Astrocyte (in vitro differentiated cells and primary cell): Measurements from ENCODE around the gene DLX1. TPM values are rescaled to one million over a fixed set of nuclear protein-coding genes. Genes with fewer than 3 reads are reported as not detected.

Experiments
- DNase-seq: peaks from one replicate; pipeline ENCODE4 v3.0.0-alpha.2; 2010; ENCODE audit warnings: low read depth
- FAIRE-seq: peaks from 2 replicates; lab custom pipeline; 2011; peaks lifted over from hg19 to GRCh38; lab: Jason Lieb, UNC
- H2AFZ ChIP-seq: 2 replicates; pipeline ENCODE4 v1.6.0; 2012; ENCODE audit warnings: low read depth, low read length, inconsistent platforms
- H3K27ac ChIP-seq: 2 replicates; pipeline ENCODE4 v1.5.1; 2011; ENCODE audit warnings: low read depth, low read length, inconsistent platforms
- H3K27me3 ChIP-seq: 2 replicates; pipeline ENCODE4 v1.6.0; 2011; ENCODE audit warnings: low read length, inconsistent platforms; ENCODE audit not compliant: insufficient read depth
- H3K36me3 ChIP-seq: 2 replicates; pipeline ENCODE4 v1.5.1; 2011; ENCODE audit warnings: low read length, inconsistent platforms; ENCODE audit not compliant: insufficient read depth
- H3K4me1 ChIP-seq: 2 replicates; pipeline ENCODE4 v1.5.1; 2011; ENCODE audit warnings: low read length, inconsistent platforms; ENCODE audit not compliant: insufficient read depth
- H3K4me2 ChIP-seq: 2 replicates; pipeline ENCODE4 v1.6.0; 2012; ENCODE audit warnings: low read length, inconsistent platforms
- H3K4me3 ChIP-seq: 2 replicates; pipeline ENCODE4 v1.5.1; 2011; ENCODE audit warnings: low read depth, mild to moderate bottlenecking, low read length, inconsistent platforms; ENCODE audit not compliant: insufficient read depth
- H3K79me2 ChIP-seq: 2 replicates; pipeline ENCODE4 v1.6.0; 2012; ENCODE audit warnings: mild to moderate bottlenecking, low read length, inconsistent platforms; ENCODE audit not compliant: insufficient read depth
- H3K9ac ChIP-seq: 2 replicates; pipeline ENCODE4 v1.6.0; 2012; ENCODE audit warnings: mild to moderate bottlenecking, low read length, inconsistent platforms
- H3K9me3 ChIP-seq: 2 replicates; pipeline ENCODE4 v1.5.1; 2012; ENCODE audit warnings: low read depth, mild to moderate bottlenecking, low read length, inconsistent platforms; ENCODE audit not compliant: insufficient read depth
- H4K20me1 ChIP-seq: 2 replicates; pipeline ENCODE4 v1.6.0; 2012; ENCODE audit warnings: low read length, inconsistent platforms; ENCODE audit not compliant: insufficient read depth
- H3K27ac Mint-ChIP-seq: one replicate; pipeline ENCODE4 v1.8.0; 2021; ENCODE audit warnings: mild to moderate bottlenecking, mixed read lengths; ENCODE audit not compliant: unreplicated experiment
- H3K27me3 Mint-ChIP-seq: one replicate; pipeline ENCODE4 v1.8.0; 2021; ENCODE audit warnings: low read depth, mixed read lengths; ENCODE audit not compliant: unreplicated experiment
- H3K36me3 Mint-ChIP-seq: one replicate; pipeline ENCODE4 v1.8.0; 2021; ENCODE audit warnings: low read depth, mixed read lengths; ENCODE audit not compliant: unreplicated experiment
- H3K4me1 Mint-ChIP-seq: one replicate; pipeline ENCODE4 v1.8.0; 2021; ENCODE audit warnings: low read depth, mixed read lengths; ENCODE audit not compliant: unreplicated experiment
- H3K4me3 Mint-ChIP-seq: one replicate; pipeline ENCODE4 v1.8.0; 2021; ENCODE audit warnings: mild to moderate bottlenecking, moderate library complexity, mixed read lengths; ENCODE audit not compliant: unreplicated experiment
- H3K9me3 Mint-ChIP-seq: one replicate; pipeline ENCODE4 v1.8.0; 2021; ENCODE audit warnings: mild to moderate bottlenecking, mixed read lengths; ENCODE audit not compliant: unreplicated experiment
- CTCF ChIP-seq: IDR thresholded peaks from 2 replicates; pipeline ENCODE4 v1.5.1; 2011; ENCODE audit warnings: low read depth, mild to moderate bottlenecking, inconsistent platforms, low read length, moderate library complexity; ENCODE audit not compliant: insufficient read depth
- EZH2 ChIP-seq: IDR thresholded peaks from 2 replicates; pipeline ENCODE4 v1.6.1; 2012; ENCODE audit warnings: mild to moderate bottlenecking, low read length, inconsistent platforms; ENCODE audit not compliant: insufficient read depth
- total RNA-seq: library from RNA; stranded (reverse); gene quantifications from 2 replicates; pipeline ENCODE4 v1.2.1, GENCODE V29; 2021

Gene DLX1
- total RNA-seq, 1 donor from 2014 or later, result 0.27 TPM

GRCh38 chr2:172095146-172095904, 10.0 kb downstream of the DLX1 start:
- no peaks in the 10 kb centered on the region for H3K9me3 ChIP-seq
- peak overlapping the region; percentile 55 for H3K9ac ChIP-seq
- no peaks in the 10 kb centered on the region for H3K79me2 ChIP-seq
- Mint-ChIP-seq H3K4me1 (peaks cover 19% of the 10 kb centered on the region), H3K9me3 (peaks cover 3% of the 10 kb centered on the region), H3K4me3 (peak overlapping the region; percentile 84), H3K36me3 (no peaks in the 10 kb centered on the region), H3K27ac (peak overlapping the region; percentile 93), H3K27me3 (peaks cover 38% of the 10 kb centered on the region)
- peak overlapping the region; percentile 96 for H3K4me2 ChIP-seq
- H3K27ac ChIP-seq, result no peak overlapping the region
- no peak for TF ChIP-seq EZH2
- no peak for TF ChIP-seq CTCF
- DNase-seq (peak; percentile 52), FAIRE-seq (no peak)
- H2AFZ ChIP-seq, result peak overlapping the region; percentile 90
- peaks cover 52% of the 10 kb centered on the region for H3K27me3 ChIP-seq
- peaks cover 42% of the 10 kb centered on the region for H3K4me1 ChIP-seq
- H4K20me1 ChIP-seq, result peaks cover 20% of the 10 kb centered on the region
- H3K4me3 ChIP-seq, result peak overlapping the region; percentile 65
- no peaks in the 10 kb centered on the region for H3K36me3 ChIP-seq

DNA sequence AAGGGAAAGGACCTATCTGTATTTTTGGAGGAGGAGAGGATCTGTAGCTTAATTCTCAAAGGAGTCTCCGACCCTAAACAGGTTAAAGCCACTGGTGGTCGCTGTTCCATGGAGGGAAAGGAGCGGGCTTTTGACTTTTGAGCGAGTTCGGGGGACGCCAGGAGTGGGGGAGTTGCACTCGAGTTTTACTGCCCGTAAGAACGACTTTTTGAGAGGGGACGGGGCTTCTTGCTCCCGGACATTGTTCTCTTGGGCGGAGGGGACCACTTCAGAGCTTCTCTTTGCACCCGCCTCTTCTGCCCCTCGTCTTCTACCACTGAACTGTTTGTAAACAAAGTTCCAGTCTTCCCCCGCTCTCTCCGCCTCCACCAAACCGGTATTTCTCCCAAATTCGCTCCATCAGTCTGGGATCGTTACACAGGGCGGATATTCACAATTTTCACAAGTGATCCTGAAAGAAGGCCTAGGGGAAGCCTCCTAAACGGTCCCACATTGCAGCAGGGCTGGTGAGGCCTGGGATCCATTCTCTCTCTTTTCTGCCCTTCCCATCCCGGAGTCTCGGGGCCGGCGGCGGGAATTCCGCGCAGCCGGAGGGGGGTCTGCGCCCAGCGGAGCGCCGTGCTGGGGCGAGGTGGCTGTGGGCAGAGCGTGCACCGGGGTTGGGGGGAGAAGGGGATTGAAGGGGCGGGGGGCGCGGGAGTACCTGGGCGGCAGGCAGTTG, 10.8 kb downstream of the DLX1 start:
- Histone ChIP-seq H3K9ac (peak overlapping the region; percentile 55), H2AFZ (peak overlapping the region; percentile 80), H3K27ac (no peak overlapping the region), H4K20me1 (peaks cover 20% of the 10 kb centered on the region), H3K36me3 (no peaks in the 10 kb centered on the region), H3K4me3 (peak overlapping the region; percentile 65), H3K4me2 (peak overlapping the region; percentile 96), H3K4me1 (peaks cover 42% of the 10 kb centered on the region), H3K9me3 (no peaks in the 10 kb centered on the region), H3K79me2 (no peaks in the 10 kb centered on the region), H3K27me3 (peaks cover 53% of the 10 kb centered on the region)
- FAIRE-seq (no peak), DNase-seq (no peak)
- H3K36me3 Mint-ChIP-seq, result no peaks in the 10 kb centered on the region
- TF ChIP-seq CTCF (no peak), EZH2 (no peak)
- peaks cover 22% of the 10 kb centered on the region for H3K4me1 Mint-ChIP-seq
- H3K4me3 Mint-ChIP-seq, result peak overlapping the region; percentile 84
- peaks cover 3% of the 10 kb centered on the region for H3K9me3 Mint-ChIP-seq
- H3K27me3 Mint-ChIP-seq, result peaks cover 34% of the 10 kb centered on the region
- peak overlapping the region; percentile 93 for H3K27ac Mint-ChIP-seq
